Mesendoderm (in vitro differentiated cells): ENCODE results near the gene MTG1.
"Not testable (repeated sequence)": the region's sequence is repeated elsewhere in the genome, so short reads cannot be mapped to it uniquely, and the experiment has no call there.

Experiments
- DNase-seq: peaks from one replicate; pipeline ENCODE4 v3.0.0; 2013
- H2AK5ac ChIP-seq: 2 replicates; pipeline ENCODE4 v1.6.1; 2013; ENCODE audit warnings: low read length, inconsistent platforms
- H2BK120ac ChIP-seq: 2 replicates; pipeline ENCODE4 v1.6.1; 2013; ENCODE audit warnings: low read depth, mild to moderate bottlenecking, low read length, moderate library complexity, mixed read lengths
- H2BK15ac ChIP-seq: replicated peaks from 2 replicates; pipeline ENCODE4 v1.6.1; 2013; ENCODE audit warnings: low read depth, mild to moderate bottlenecking, moderate library complexity
- H2BK5ac ChIP-seq: 2 replicates; pipeline ENCODE4 v1.6.1; 2013; ENCODE audit warnings: low read length, inconsistent platforms
- H3K18ac ChIP-seq: 2 replicates; pipeline ENCODE4 v1.6.1; 2013; ENCODE audit warnings: mild to moderate bottlenecking, low read length, mixed read lengths
- H3K23ac ChIP-seq: one replicate; pipeline ENCODE4 v1.6.1; 2013; ENCODE audit warnings: low read length
- H3K27ac ChIP-seq: 2 replicates; pipeline ENCODE4 v1.5.1; 2013; ENCODE audit warnings: low read depth, mild to moderate bottlenecking, inconsistent platforms, low read length, moderate library complexity
- H3K27me3 ChIP-seq: 2 replicates; pipeline ENCODE4 v1.6.1; 2013; ENCODE audit warnings: low read length, control low read depth, mild to moderate bottlenecking, inconsistent platforms; ENCODE audit not compliant: insufficient read depth, poor library complexity
- H3K36me3 ChIP-seq: 2 replicates; pipeline ENCODE4 v1.6.1; 2013; ENCODE audit warnings: low read length, inconsistent platforms; ENCODE audit not compliant: control insufficient read depth, insufficient read depth
- H3K4ac ChIP-seq: one replicate; pipeline ENCODE4 v1.6.1; 2013; ENCODE audit warnings: low read depth, mild to moderate bottlenecking, low read length, moderate library complexity
- H3K4me1 ChIP-seq: 2 replicates; pipeline ENCODE4 v1.6.1; 2013; ENCODE audit warnings: low read depth, low read length, inconsistent platforms; ENCODE audit not compliant: control insufficient read depth
- H3K4me2 ChIP-seq: 2 replicates; pipeline ENCODE4 v1.6.1; 2013; ENCODE audit warnings: low read length
- H3K4me3 ChIP-seq: 2 replicates; pipeline ENCODE4 v1.5.1; 2013; ENCODE audit warnings: mild to moderate bottlenecking, low read length
- H3K56ac ChIP-seq: one replicate; pipeline ENCODE4 v1.6.1; 2013; ENCODE audit warnings: low read length
- H3K79me1 ChIP-seq: 2 replicates; pipeline ENCODE4 v1.6.1; 2013; ENCODE audit warnings: low read length, inconsistent platforms
- H3K79me2 ChIP-seq: 2 replicates; pipeline ENCODE4 v1.6.1; 2013; ENCODE audit warnings: mild to moderate bottlenecking, low read length; ENCODE audit not compliant: control insufficient read depth, insufficient read depth
- H3K9ac ChIP-seq: 2 replicates; pipeline ENCODE4 v1.6.1; 2013; ENCODE audit warnings: low read length, inconsistent platforms
- H4K5ac ChIP-seq: one replicate; pipeline ENCODE4 v1.6.1; 2013; ENCODE audit warnings: low read length
- H4K8ac ChIP-seq: one replicate; pipeline ENCODE4 v1.6.1; 2013; ENCODE audit warnings: low read depth, mild to moderate bottlenecking, control low read depth, low read length, moderate library complexity
- WGBS: extraction: QIAGEN DNeasy Blood & Tissue Kit; methylation state at CpG from one replicate; pipeline ENCODE4 v1.1.7; 2013; ENCODE audit warnings: low lambda C conversion rate, missing lambda C conversion rate; ENCODE audit not compliant: insufficient coverage; ENCODE audit errors: extremely low coverage; 5-methylcytosine and 5-hydroxymethylcytosine counted together

MTG1 gene

GRCh38 chr10:133411523-133412380 lies 17.8 kb downstream of the MTG1 start:
- Histone ChIP-seq H4K8ac (no peak overlapping the region), H2AK5ac (no peak overlapping the region), H3K9ac (no peak overlapping the region), H3K23ac (no peak overlapping the region), H4K5ac (no peak overlapping the region), H3K36me3 (no peaks in the 10 kb centered on the region), H3K27ac (no peak overlapping the region), H3K4me2 (no peak overlapping the region), H3K18ac (no peak overlapping the region), H2BK120ac (no peak overlapping the region), H3K4me1 (no peaks in the 10 kb centered on the region), H3K27me3 (no peaks in the 10 kb centered on the region), H3K79me1 (peaks cover 5% of the 10 kb centered on the region), H2BK15ac (no peak overlapping the region), H2BK5ac (no peak overlapping the region), H3K79me2 (peaks cover 11% of the 10 kb centered on the region), H3K56ac (no peak overlapping the region), H3K4me3 (no peak overlapping the region), H3K4ac (no peak overlapping the region)
- DNase-seq = no peak
- no CpG with 5 or more reads among the region's 7 CpGs for WGBS

- peaks cover 5% of the 10 kb centered on the region for H3K79me1 ChIP-seq
- H4K8ac ChIP-seq = no peak overlapping the region
- no peaks in the 10 kb centered on the region for H3K36me3 ChIP-seq
- no peaks in the 10 kb centered on the region for H3K4me1 ChIP-seq
- no peak overlapping the region for H3K9ac ChIP-seq
- no peak for DNase-seq
- H3K18ac ChIP-seq = no peak overlapping the region
- H3K27ac ChIP-seq = no peak overlapping the region
- no peak overlapping the region for H3K56ac ChIP-seq
- H2AK5ac ChIP-seq = no peak overlapping the region
- peaks cover 7% of the 10 kb centered on the region for H3K79me2 ChIP-seq
- H2BK5ac ChIP-seq = no peak overlapping the region
- no peak overlapping the region for H2BK15ac ChIP-seq
- no peaks in the 10 kb centered on the region for H3K27me3 ChIP-seq
- no peak overlapping the region for H3K4me2 ChIP-seq
- no peak overlapping the region for H3K23ac ChIP-seq
- no peak overlapping the region for H3K4ac ChIP-seq
- H3K4me3 ChIP-seq = no peak overlapping the region
- no peak overlapping the region for H2BK120ac ChIP-seq
- H4K5ac ChIP-seq = no peak overlapping the region
These were observed 18.4 kb downstream of the MTG1 start for GRCh38 chr10:133412381-133412711.

- not testable (repeated sequence) for H3K18ac ChIP-seq, H3K4ac ChIP-seq, H4K8ac ChIP-seq, H3K36me3 ChIP-seq, H3K27ac ChIP-seq, H3K4me3 ChIP-seq, H2BK5ac ChIP-seq, H2BK15ac ChIP-seq, H2BK120ac ChIP-seq, H3K79me1 ChIP-seq, H3K23ac ChIP-seq, H3K4me1 ChIP-seq, H3K56ac ChIP-seq, H3K4me2 ChIP-seq, H2AK5ac ChIP-seq, H3K9ac ChIP-seq, H4K5ac ChIP-seq, H3K27me3 ChIP-seq, H3K79me2 ChIP-seq, DNase-seq
- WGBS = no CpG with 5 or more reads among the region's 23 CpGs
These were observed 20.4 kb downstream of the MTG1 start for GRCh38 chr10:133414401-133414800.

GRCh38 chr10:133415752-133416151 lies 21.8 kb downstream of the MTG1 start:
- H3K4me3 ChIP-seq = no peak overlapping the region
- H3K4ac ChIP-seq = no peak overlapping the region
- no peak overlapping the region for H3K4me2 ChIP-seq
- no peaks in the 10 kb centered on the region for H3K4me1 ChIP-seq
- peaks cover 3% of the 10 kb centered on the region for H3K79me1 ChIP-seq
- H3K23ac ChIP-seq = no peak overlapping the region
- H4K8ac ChIP-seq = no peak overlapping the region
- DNase-seq = no peak
- no peak overlapping the region for H2BK120ac ChIP-seq
- H3K27ac ChIP-seq = no peak overlapping the region
- no CpG with 5 or more reads among the region's 25 CpGs for WGBS
- H3K56ac ChIP-seq = no peak overlapping the region
- H2BK5ac ChIP-seq = no peak overlapping the region
- no peak overlapping the region for H2BK15ac ChIP-seq
- H2AK5ac ChIP-seq = no peak overlapping the region
- H3K27me3 ChIP-seq = no peaks in the 10 kb centered on the region
- no peak overlapping the region for H3K18ac ChIP-seq
- no peaks in the 10 kb centered on the region for H3K79me2 ChIP-seq
- no peak overlapping the region for H4K5ac ChIP-seq
- no peaks in the 10 kb centered on the region for H3K36me3 ChIP-seq
- H3K9ac ChIP-seq = no peak overlapping the region

GRCh38 chr10:133418289-133418993 lies 24.5 kb downstream of the MTG1 start:
- no peak overlapping the region for H2BK15ac ChIP-seq

More at GRCh38 chr10:133418289-133418993, 24.5 kb downstream of the MTG1 start:
- no peak overlapping the region for H2BK120ac ChIP-seq
- H3K56ac ChIP-seq = no peak overlapping the region
- no peak overlapping the region for H3K27ac ChIP-seq
- H3K23ac ChIP-seq = no peak overlapping the region
- no peak overlapping the region for H3K4me3 ChIP-seq
- DNase-seq = no peak
- H3K36me3 ChIP-seq = no peaks in the 10 kb centered on the region
- no peak overlapping the region for H2AK5ac ChIP-seq
- H3K79me2 ChIP-seq = no peaks in the 10 kb centered on the region
- H2BK5ac ChIP-seq = no peak overlapping the region
- H4K5ac ChIP-seq = no peak overlapping the region
- H3K4ac ChIP-seq = no peak overlapping the region
- no peaks in the 10 kb centered on the region for H3K27me3 ChIP-seq
- WGBS = no CpG with 5 or more reads among the region's 14 CpGs
- H3K4me1 ChIP-seq = no peaks in the 10 kb centered on the region
- H3K4me2 ChIP-seq = no peak overlapping the region
- peaks cover 2% of the 10 kb centered on the region for H3K79me1 ChIP-seq
- no peak overlapping the region for H3K18ac ChIP-seq
- H3K9ac ChIP-seq = no peak overlapping the region
- no peak overlapping the region for H4K8ac ChIP-seq
